GM18507 (cell line): ENCODE results near the gene SOX9.
"Not testable (repeated sequence)": the region's sequence is repeated elsewhere in the genome, so short reads cannot be mapped to it uniquely, and the experiment has no call there.

Experiments
- DNase-seq: peaks from one replicate; pipeline ENCODE4 v3.0.0; 2011; ENCODE audit warnings: low read depth; ENCODE audit not compliant: insufficient read length; ENCODE audit errors: extremely low spot score
- FAIRE-seq: peaks from 2 replicates; lab custom pipeline; 2011; peaks lifted over from hg19 to GRCh38; lab: Jason Lieb, UNC

SOX9 gene

DNA sequence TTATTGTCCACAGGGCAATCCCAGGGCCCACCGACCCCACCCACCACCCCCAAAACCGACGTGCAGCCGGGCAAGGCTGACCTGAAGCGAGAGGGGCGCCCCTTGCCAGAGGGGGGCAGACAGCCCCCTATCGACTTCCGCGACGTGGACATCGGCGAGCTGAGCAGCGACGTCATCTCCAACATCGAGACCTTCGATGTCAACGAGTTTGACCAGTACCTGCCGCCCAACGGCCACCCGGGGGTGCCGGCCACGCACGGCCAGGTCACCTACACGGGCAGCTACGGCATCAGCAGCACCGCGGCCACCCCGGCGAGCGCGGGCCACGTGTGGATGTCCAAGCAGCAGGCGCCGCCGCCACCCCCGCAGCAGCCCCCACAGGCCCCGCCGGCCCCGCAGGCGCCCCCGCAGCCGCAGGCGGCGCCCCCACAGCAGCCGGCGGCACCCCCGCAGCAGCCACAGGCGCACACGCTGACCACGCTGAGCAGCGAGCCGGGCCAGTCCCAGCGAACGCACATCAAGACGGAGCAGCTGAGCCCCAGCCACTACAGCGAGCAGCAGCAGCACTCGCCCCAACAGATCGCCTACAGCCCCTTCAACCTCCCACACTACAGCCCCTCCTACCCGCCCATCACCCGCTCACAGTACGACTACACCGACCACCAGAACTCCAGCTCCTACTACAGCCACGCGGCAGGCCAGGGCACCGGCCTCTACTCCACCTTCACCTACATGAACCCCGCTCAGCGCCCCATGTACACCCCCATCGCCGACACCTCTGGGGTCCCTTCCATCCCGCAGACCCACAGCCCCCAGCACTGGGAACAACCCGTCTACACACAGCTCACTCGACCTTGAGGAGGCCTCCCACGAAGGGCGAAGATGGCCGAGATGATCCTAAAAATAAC, 3.0 kb downstream of the SOX9 start:
- DNase-seq = no peak
- FAIRE-seq = no peak

DNA sequence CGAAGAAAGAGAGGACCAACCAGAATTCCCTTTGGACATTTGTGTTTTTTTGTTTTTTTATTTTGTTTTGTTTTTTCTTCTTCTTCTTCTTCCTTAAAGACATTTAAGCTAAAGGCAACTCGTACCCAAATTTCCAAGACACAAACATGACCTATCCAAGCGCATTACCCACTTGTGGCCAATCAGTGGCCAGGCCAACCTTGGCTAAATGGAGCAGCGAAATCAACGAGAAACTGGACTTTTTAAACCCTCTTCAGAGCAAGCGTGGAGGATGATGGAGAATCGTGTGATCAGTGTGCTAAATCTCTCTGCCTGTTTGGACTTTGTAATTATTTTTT, 3.6 kb downstream of the SOX9 start:
- DNase-seq (no peak), FAIRE-seq (no peak)

DNA sequence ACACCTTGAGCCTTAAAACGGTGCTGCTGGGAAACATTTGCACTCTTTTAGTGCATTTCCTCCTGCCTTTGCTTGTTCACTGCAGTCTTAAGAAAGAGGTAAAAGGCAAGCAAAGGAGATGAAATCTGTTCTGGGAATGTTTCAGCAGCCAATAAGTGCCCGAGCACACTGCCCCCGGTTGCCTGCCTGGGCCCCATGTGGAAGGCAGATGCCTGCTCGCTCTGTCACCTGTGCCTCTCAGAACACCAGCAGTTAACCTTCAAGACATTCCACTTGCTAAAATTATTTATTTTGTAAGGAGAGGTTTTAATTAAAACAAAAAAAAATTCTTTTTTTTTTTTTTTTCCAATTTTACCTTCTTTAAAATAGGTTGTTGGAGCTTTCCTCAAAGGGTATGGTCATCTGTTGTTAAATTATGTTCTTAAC, 4.4 kb downstream of the SOX9 start:
- FAIRE-seq (no peak), DNase-seq (no peak)

DNA sequence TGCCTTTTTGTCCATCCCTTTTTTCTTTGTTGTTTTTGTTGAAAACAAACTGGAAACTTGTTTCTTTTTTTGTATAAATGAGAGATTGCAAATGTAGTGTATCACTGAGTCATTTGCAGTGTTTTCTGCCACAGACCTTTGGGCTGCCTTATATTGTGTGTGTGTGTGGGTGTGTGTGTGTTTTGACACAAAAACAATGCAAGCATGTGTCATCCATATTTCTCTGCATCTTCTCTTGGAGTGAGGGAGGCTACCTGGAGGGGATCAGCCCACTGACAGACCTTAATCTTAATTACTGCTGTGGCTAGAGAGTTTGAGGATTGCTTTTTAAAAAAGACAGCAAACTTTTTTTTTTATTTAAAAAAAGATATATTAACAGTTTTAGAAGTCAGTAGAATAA, 4.9 kb downstream of the SOX9 start:
- no peak for DNase-seq
- FAIRE-seq = no peak

DNA sequence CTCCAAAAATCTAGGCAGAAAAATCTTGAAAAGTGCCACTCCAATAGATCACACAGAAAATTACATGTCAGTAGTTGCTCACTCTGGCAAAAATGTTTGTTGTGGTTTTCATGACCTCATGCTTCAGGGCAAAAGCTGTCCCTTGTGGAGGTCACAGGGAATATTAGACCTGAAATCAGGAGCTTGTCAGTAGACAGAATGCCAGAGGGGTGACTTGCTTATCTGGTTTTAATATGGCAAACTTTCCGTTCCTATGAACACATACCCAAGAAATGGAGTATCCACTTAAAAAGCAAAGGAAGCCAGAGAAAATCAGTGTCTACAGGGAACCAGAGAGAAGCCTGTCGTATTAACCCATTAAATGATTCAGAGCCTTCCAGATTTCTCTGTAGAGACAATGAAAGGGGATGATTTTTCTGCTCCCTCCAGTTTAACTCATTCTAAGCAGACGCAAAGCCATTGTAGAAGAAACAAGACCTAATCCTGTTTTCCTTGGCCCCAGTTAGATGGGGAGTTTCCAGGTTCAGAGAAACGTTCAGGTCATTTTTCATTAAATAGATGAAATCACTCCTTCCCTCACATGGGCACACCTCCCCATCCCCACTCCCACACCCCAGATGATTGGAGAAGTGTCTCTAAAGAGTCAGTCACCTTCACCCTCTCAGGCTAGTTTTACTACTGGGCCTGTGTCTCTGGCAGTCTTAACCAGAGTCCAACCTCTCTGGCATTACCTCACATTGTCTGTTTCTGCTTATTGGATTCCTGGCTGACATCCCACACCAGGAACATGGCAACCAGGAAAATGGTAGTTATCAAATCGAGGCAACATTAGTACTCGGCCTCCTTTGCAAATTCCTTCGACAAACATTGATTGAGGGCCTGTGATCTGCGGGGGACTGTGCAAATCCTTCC, 6.0 kb downstream of the SOX9 start:
- FAIRE-seq (no peak), DNase-seq (no peak)

DNA sequence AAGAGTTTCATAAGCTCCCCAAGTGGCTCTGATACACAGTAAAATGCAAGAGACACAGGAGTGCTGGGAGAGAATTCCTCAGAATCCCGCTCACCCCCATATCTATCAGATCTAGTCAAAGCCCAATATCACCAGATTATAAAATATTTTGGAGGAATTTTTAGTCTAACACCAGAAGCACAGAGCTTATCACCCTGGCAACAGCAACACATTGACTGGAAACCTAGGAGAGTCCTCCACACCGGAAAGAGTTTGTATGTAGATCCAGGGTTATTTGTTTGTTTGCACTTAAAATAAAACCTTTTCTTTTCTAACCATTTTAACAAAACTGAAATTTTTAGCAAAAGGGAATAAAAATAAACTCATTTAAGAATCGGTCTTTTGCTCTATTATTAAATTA, 7.2 kb downstream of the SOX9 start:
- FAIRE-seq = no peak
- DNase-seq = no peak

DNA sequence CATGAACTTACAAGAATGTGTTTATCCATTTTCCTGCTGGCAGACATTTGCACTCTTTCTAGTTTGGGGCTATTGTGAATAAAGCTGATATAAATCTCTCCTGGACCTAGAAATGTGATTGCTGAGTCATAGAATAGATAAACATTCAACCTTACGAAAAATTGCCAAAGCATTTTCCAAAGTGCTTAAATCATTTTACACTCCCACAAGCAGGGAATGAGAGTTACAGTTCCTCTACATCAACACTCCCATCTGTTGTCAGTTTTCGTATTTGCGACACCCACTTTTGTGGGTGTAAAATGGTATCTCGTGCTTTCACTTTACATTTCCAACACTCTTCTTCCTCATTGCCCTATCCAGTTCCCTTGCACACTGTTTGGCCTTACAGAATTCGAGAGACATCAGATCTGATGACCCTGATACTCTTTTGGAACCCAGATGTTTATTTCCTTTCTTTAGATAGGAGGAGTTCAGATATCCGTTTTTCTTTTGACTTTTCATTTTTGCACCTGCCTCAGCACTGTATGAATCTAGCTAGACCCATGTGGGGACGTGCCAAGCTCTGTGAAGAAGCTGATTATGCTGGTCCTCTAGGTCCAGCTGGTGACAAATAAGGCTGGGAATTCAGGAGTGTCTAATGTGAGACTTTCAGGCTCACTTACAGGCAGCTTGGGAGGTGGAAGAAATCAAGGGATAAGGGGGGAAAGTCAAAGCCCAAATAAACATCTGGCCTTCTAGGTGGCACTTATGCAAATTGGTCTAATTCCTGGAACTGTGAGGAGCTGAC, 14.0 kb downstream of the SOX9 start:
- FAIRE-seq (no peak), DNase-seq (no peak)

DNA sequence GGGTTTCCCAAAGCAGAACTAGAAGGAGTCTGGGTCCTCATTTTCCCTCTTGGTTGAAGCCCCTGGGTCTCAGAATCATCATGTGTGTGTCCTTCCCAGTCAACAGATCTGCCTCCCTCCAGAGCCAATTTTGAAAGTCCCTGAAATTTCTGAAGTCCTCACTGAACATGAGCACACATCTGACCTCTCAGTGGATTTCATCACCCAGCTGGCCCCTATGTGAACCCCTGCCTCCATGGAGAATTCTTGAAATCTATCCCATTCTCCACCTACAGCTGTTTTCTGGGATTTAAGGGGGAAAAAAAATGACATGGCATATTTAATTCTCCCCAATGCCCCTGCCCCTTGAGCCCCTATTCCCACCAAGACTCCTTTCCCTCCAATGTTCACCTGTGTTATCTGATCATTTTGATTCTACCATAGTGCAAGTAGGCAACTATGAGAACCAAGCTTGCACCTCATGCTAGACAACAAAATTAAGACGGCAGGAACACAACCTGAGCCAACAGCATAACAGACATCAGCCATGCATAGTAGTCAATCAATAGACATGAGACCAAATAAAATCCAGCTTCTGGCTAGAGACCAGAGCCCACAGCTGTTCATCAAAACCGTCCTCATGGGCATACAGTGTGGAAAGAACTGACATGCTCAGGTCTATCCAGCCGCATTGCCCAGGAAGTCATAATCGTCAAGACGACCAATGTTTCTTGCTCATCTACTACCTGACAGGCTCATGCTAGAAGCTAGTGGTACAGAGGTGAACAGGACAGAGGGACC, 14.9 kb downstream of the SOX9 start:
- DNase-seq (no peak), FAIRE-seq (no peak)

DNA sequence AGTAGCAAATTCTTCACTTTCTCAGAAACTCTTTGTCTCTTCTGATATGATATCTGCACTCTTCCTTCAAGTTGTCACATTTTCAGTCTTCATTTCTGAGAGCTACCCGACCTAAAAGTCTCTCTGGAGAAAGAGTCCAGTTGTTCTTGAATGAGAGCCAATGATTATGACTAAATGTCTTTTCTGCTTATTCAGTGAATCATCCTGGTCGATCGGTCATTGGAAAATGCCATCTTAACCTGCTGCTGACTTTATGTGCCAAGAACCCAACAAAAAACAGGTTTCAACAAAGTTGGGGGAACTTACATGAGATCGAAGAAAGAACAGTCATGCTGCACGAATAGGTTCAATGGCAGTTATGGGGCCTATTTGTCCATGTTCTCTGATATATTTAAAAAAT, 15.9 kb downstream of the SOX9 start:
- DNase-seq = no peak
- FAIRE-seq = no peak

DNA sequence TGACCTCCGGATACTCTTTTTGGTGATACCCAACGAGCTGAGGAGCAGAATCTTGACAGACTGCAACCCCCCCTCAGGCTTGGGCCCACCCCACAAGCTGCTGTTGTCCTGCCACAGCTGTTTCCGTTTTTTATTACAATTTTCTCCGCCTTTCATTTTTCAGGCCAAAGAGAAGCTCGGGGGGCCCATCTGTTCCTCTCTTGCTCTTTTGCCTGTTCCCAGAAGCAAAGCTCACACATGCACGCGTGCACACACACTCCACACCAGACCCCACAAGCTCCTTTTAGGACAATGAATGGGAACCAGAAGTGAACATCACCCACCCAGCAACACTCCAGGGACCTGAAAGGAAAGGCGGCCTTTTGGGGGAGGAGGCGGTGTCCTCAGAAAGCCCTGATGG, 16.3 kb downstream of the SOX9 start:
- DNase-seq = no peak
- no peak for FAIRE-seq

DNA sequence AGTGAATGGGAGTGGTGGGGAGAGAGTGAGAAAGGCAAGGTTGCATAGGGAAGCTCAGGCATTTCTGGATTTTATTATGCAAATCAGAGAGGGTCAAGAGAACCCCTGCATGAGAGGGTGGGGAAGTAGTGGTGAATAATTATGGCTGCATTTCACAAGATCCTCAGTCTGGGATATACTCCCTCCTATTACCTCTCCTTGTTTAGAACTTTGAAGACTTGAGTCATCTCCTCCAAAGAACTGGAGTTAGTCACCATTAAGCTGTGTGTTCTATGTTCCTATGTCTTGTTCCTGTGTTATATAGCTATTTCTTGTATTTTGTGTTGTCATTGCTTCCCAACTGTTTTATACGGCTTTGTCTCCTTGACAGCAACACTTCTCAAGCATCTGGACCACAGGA, 18.4 kb downstream of the SOX9 start:
- DNase-seq (no peak), FAIRE-seq (no peak)

DNA sequence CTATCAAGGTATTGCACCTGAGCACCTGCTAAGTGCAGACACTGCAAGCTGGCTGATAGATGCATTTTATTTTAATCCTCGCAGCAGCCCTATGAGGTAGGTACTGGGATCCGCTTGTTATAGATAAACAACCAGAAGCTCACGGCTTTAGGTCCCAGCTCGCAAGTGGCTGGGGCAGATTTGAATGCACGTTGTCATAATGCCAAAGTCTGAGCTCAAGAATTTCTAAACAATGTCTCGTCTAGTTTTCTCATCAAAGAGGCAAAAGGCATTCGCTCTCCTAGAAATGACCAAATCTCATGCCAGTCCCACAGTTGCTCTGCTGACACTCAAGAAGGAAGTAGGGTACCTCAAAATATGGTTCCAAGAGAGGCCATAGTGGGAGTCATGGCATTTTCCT, 20.5 kb downstream of the SOX9 start:
- DNase-seq = no peak
- no peak for FAIRE-seq

DNA sequence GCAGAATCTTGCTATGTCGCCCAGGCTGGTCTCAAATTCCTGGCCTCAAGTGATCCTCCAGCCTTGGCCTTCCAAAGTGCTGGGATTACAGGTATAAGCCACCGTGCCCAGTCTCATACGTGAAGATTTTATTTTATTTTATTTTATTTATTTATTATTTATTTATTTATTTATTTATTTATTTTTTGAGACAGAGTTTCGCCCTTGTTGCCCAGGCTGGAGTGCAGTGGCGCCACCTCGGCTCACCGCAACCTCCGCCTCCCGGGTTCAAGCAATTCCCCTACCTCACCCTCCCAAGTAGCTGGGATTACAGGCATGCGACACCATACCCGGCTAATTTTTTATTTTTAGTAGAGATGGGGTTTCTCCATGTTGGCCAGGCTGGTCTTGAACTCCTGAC, 21.3 kb downstream of the SOX9 start:
- DNase-seq, FAIRE-seq: not testable (repeated sequence)

DNA sequence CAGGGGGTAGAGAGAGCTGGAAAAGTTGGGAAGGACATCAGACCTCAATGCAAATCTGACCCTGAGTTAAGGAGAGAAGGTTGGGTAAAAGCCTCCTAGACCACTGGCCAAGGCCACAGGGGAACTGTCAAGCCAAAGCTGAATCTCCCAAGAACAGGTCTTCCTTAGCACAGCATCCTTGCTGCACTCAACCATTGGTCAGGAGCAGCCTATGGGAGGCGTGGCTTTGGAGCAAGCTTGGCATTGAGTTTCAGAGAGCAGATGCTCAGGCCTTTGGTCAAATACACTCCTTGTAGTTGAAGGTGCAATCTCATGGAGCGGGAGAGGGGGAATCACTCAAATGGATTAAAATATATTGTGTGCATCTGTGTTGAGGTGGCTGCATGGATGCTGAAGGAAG, 21.8 kb downstream of the SOX9 start:
- no peak for DNase-seq
- FAIRE-seq = no peak

DNA sequence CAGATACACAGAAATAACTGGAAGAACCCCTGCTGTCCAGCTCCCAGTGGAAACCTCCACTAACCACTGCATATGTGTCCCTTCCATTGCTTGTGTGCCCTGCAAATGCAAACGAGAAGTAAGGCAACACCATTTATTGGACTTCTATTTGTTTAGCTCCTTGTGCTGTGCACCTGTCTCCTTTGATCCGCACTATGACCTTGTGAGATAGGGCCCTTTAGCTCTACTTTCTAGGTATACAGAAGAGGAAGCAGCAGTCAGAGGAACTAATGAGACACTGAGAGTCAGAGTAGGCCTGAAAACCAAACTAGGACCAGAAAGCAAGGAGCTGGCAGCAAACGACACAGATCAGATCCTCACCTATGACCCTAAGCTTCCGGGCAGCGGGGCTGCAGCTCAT, 22.4 kb downstream of the SOX9 start:
- no peak for FAIRE-seq

DNA sequence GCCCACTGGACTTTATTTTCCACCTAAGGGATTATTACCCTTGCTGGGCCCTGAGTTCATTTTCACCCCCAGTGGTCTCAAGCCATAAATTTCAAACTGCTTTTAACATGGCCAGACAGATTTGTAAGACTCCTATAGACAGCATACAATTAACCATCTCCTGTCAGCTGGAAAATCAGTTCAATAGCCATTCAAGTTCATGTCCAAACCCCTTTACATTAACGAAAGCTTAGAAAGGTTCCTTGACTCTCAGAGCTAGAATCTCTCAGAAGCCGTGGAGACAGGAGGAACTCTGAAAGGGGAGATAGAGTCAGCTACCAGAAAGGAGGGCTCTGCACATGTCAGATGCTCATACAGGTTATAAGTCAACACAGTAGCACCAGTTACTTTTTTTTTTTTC, 23.3 kb downstream of the SOX9 start:
- FAIRE-seq (no peak), DNase-seq (no peak)

More for the DNA sequence above, 22.4 kb downstream of the SOX9 start:
- DNase-seq = no peak

DNA sequence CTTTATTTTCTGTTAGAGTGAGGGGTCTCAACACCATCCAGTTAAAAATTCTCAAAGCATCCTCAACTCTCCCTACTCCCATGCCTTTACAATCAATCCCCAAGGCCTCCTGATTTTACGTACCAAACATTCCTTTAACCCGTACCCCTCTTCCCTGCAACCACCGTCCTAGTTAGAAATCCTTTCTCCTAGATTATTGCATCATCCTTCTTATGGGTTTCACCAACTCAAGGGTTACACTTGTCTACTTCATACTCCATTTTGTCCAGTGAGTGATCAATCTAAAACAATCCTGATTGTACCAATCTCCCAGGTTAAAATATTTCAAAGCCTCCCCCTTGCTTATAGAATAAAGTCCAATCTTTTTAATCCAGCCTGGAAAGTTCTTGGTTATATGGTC, 24.7 kb downstream of the SOX9 start:
- FAIRE-seq (no peak), DNase-seq (no peak)

DNA sequence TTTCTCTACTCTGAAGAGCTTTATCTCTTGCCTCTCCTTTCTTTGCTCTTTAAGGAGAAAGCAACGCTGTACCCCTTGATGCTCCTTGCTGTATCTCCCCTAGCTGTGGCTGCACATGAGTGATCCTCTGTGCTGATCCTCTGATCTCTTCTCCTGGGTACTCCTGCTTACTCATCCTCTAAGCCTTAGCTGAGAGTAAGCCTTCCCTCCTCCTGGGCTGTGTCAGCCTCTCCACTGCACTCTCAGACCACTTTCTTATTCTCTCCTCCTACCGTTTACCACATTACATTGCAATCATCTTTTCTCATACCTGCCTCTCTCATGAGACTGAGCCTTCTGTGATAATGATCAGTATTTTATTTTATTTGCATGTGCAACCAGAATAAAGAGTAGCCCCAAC, 25.1 kb downstream of the SOX9 start:
- FAIRE-seq (no peak), DNase-seq (no peak)

DNA sequence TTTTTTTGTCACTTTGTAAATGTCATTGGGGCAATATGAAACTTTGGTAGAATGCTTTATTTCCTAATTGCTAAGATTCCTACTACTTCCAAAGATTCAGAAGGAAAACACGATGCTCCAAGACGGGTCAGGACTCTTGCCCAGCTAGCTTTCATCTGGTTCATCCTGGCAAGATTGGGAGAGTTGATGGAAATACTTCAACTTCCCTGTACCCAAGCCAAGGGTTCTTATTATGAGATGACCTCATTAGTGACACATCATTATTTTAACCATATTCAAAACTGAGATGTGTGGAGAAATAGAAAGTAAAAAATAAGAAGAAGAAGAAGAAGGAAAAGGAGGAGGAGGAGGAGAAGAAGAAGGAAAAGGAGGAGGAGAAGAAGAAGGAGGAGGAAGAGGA, 25.6 kb downstream of the SOX9 start:
- FAIRE-seq (no peak), DNase-seq (no peak)
